Sigmoid colon (tissue), 7 donors: ENCODE results near the gene ZFP69B. TPM values are rescaled to one million over a fixed set of nuclear protein-coding genes. Genes with fewer than 3 reads are reported as not detected.

Experiments used
- DNase-seq: peaks from one replicate; pipeline ENCODE4 v3.0.0-alpha.2; 2019
- H3K27ac ChIP-seq, 4 donors: fragments of 200-600 bp; sonication (generic); one replicate each; pipeline ENCODE4 v1.5.1; 2016 to 2019; ENCODE audit warnings: mild to moderate bottlenecking in 1 of 4
- H3K27me3 ChIP-seq, 3 donors: fragments of 200-600 bp; sonication (generic); one replicate each; pipeline ENCODE4 v1.5.1; 2019; ENCODE audit warnings: mild to moderate bottlenecking in 1 of 3
- H3K36me3 ChIP-seq, 4 donors: fragments of 200-600 bp; sonication (generic); one replicate each; pipeline ENCODE4 v1.5.1; 2016 to 2019
- H3K4me1 ChIP-seq, 4 donors: fragments of 200-600 bp; sonication (generic); one replicate each; pipeline ENCODE4 v1.5.1; 2017 to 2019
- H3K4me3 ChIP-seq, 4 donors: fragments of 200-600 bp; sonication (generic); one replicate each; pipeline ENCODE4 v1.5.1; 2017 to 2019; ENCODE audit warnings: mild to moderate bottlenecking in 2 of 4, moderate library complexity in 1 of 4
- H3K9me3 ChIP-seq, 4 donors: fragments of 200-600 bp in 3 of 4; sonication (generic) in 3 of 4; one replicate each; pipeline versions ENCODE4 v1.5.1 to v1.6.1; 2013 to 2019
- EP300 ChIP-seq, 4 donors: sonication (generic); formaldehyde crosslinking; IDR thresholded peaks; one replicate each; pipeline ENCODE4 v1.6.1; 2017; ENCODE audit warnings: antibody characterized with exemption in 4 of 4
- POLR2A ChIP-seq, 2 donors: fragments of 450-650 bp; IDR thresholded peaks; one replicate each; pipeline ENCODE4 v1.6.1; 2016; ENCODE audit warnings: antibody characterized with exemption in 2 of 2, mild to moderate bottlenecking in 2 of 2, moderate library complexity in 2 of 2
- POLR2AphosphoS5 ChIP-seq, 4 donors: sonication (generic); formaldehyde crosslinking; IDR thresholded peaks; one replicate each; pipeline ENCODE4 v1.6.1; 2017; ENCODE audit warnings: antibody characterized with exemption in 4 of 4
- whole genome bisulfite sequencing, 2 donors: extraction: QIAGEN DNeasy Blood & Tissue Kit; methylation state at CpG; one replicate each; pipeline ENCODE4 v1.1.7; 2013; 5-methylcytosine and 5-hydroxymethylcytosine counted together
- intact Hi-C: fragments of 100-400 bp; cut with DNase I; formaldehyde crosslinking; loops from one replicate; pipeline ENCODE4 v1.15.1; 2023
- polyA plus RNA-seq, 3 donors: library from polyadenylated mRNA; stranded (reverse); fragments of 200-250 nt; gene quantifications; one replicate each; pipeline ENCODE4 v1.2.3, GENCODE V29; 2013
- total RNA-seq, 4 donors: library from RNA; depleted of rRNA; stranded (reverse); fragments of >200 nt; gene quantifications; one replicate each; pipeline ENCODE4 v1.1.0, GENCODE V29; 2016
- TF ChIP-seq, protein P1 (sequence below), 4 experiments: fragments of 450-650 bp in 3 of 4; fragments of 200-600 bp in 1 of 4; IDR thresholded peaks; one replicate each; pipeline ENCODE4 v1.5.1; 2016 to 2019; ENCODE audit warnings: antibody characterized with exemption in 4 of 4, mild to moderate bottlenecking in 3 of 4, moderate library complexity in 2 of 4
- donor health status: healthy with polysubstance abuse.
- donor health status: Bipolar disorder and iron deficiency.
- donor health status: healthy.

The ZFP69B gene
- total and polyA plus RNA-seq, 7 donors = 0.14 to 1.8 (median 0.85) TPM; not detected in 1

DNA sequence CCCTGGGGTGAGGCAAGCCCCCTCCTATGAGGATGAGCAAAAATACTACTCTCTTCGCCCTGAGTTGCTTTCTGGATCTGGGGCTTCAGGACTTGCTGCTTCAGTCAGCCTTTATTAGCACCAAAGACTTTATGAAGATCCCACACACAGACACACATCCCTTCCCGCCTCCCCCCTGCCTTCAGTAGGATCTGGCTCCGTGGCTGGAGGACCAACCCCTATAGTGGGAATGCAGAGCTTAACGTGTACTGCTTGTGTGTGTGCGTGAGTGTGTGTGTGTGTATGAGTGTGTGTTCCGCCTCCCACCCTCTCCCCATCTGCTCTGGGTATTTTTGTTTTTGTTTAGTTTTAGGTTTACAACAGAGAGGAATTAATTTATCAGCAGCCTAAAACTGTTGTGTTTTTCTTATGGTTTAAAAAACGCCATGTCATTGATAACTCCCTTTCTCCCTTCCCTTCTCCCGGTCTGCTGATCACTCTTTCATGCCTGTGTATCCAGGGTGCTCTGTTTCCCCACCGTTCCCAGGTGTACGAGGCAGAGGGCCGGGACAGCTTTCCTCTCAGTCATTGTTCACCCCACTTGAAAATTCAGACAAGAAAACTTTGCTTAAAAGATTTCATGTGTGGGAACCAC, 27.5 kb upstream of the ZFP69B start:
- Histone ChIP-seq H3K27me3 (no peaks in the 10 kb centered on the region), H3K36me3 (peaks cover 0 to 19% (median under 1%) of the 10 kb centered on the region in 4 donors), H3K27ac (no peak overlapping the region), H3K4me1 (no peaks in the 10 kb centered on the region), H3K9me3 (no peaks in the 10 kb centered on the region), H3K4me3 (no peak overlapping the region)
- WGBS, 2 donors = 81 to 89% methylated on average over 11 of the region's 11 CpGs
- intact Hi-C loops = no loop called here
- no peak for DNase-seq
- TF ChIP-seq POLR2A (IDR thresholded peaks at IDR 0.05) = no peak
- no peak for TF ChIP-seq POLR2AphosphoS5 (IDR thresholded peaks at IDR 0.05)
- no peak for TF ChIP-seq EP300 (IDR thresholded peaks at IDR 0.05)
- TF ChIP-seq, protein P1, sequence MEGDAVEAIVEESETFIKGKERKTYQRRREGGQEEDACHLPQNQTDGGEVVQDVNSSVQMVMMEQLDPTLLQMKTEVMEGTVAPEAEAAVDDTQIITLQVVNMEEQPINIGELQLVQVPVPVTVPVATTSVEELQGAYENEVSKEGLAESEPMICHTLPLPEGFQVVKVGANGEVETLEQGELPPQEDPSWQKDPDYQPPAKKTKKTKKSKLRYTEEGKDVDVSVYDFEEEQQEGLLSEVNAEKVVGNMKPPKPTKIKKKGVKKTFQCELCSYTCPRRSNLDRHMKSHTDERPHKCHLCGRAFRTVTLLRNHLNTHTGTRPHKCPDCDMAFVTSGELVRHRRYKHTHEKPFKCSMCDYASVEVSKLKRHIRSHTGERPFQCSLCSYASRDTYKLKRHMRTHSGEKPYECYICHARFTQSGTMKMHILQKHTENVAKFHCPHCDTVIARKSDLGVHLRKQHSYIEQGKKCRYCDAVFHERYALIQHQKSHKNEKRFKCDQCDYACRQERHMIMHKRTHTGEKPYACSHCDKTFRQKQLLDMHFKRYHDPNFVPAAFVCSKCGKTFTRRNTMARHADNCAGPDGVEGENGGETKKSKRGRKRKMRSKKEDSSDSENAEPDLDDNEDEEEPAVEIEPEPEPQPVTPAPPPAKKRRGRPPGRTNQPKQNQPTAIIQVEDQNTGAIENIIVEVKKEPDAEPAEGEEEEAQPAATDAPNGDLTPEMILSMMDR (IDR thresholded peaks at IDR 0.05) = no peak

DNA sequence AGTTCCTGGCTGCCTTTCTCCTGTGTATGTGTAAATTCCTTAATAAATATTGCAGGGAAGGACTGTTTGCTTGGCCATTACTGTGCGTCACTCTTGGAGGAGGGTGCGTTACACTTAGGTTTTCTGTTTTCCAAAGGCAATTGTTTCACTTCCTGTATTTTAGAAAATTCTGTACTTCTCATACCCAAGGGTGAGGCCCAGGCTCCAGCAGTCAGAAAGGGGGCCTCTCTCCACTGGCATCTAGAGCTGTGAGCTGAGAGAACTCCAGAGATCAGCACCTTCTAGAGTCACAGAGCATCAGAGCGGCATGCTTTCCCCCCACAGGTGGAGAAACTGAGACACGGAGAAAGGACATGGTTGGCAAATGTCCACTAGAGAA, 27.0 kb upstream of the ZFP69B start:
- Histone ChIP-seq H3K27me3 (no peaks in the 10 kb centered on the region), H3K36me3 (peaks cover 0 to 14% (median 0%) of the 10 kb centered on the region in 4 donors), H3K4me1 (no peaks in the 10 kb centered on the region), H3K4me3 (no peak overlapping the region), H3K27ac (no peak overlapping the region), H3K9me3 (no peaks in the 10 kb centered on the region)
- intact Hi-C loops = no loop called here
- 86 to 90% methylated on average over 4 of the region's 4 CpGs for WGBS, 2 donors
- no peak for DNase-seq
- TF ChIP-seq, protein P1 (IDR thresholded peaks at IDR 0.05) = no peak
- TF ChIP-seq POLR2A (IDR thresholded peaks at IDR 0.05) (no peak), EP300 (IDR thresholded peaks at IDR 0.05) (no peak), POLR2AphosphoS5 (IDR thresholded peaks at IDR 0.05) (no peak)

DNA sequence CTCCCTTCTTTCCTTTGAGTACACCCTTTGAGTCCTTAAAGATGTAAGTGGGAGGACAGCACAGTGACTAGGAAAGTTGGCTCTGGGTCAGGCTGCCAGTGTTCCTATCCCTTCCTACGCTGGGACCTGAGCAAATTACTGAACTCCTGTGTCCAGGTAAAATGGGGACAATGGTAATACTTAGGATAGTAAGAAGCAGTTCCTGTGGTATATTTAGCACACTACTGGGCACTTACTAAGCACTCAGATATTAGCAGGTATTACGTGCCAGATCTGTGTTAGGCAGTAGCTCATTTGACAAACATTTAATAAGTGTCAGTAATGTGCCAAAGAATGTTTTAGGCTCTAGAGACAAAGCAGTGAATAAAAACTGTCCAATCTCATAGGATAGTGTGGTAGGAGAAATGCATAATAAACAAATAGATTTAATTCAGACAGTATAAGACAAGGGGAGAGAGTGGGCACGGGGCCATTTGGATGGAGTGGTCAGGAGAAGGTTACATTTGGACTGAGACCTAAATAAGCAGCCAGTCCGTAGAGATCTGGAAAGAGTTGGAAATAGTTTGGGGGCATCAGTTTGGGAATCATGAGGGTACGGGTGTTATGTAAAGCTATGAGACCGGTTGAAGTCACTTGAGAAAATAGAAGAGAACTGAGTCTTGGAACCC, 26.2 kb upstream of the ZFP69B start:
- Histone ChIP-seq H3K36me3 (peaks cover 0 to 9% (median 0%) of the 10 kb centered on the region in 4 donors), H3K4me3 (no peak overlapping the region), H3K27ac (no peak overlapping the region), H3K27me3 (no peaks in the 10 kb centered on the region), H3K4me1 (no peaks in the 10 kb centered on the region), H3K9me3 (no peaks in the 10 kb centered on the region)
- WGBS, 2 donors = 95 to 97% methylated on average over 6 of the region's 6 CpGs
- TF ChIP-seq POLR2AphosphoS5 (IDR thresholded peaks at IDR 0.05) = no peak
- no peak for TF ChIP-seq EP300 (IDR thresholded peaks at IDR 0.05)
- TF ChIP-seq POLR2A (IDR thresholded peaks at IDR 0.05) = no peak
- TF ChIP-seq, protein P1 (IDR thresholded peaks at IDR 0.05) = no peak
- DNase-seq = no peak
- intact Hi-C loops = no loop called here

DNA sequence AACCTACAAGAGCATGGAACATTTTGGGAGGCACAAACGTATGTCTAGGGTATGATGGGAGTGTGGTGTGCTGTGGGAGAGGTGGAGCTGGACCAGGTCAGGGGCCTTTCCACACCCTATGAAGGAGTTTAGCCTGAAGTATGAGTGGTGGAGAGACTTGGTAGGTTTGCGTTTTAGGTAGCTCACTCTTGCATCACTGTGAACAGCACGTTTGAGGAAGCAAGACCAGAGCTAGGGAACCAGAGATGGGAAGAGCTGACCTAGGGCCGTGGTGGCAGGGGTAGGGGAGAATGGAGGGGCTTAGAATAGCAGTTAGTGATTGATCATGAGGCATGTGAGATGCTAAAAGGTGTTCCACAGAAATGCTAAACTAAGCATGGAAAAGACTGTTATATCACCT, 25.1 kb upstream of the ZFP69B start:
- Histone ChIP-seq H3K4me1 (no peaks in the 10 kb centered on the region), H3K27ac (no peak overlapping the region), H3K27me3 (no peaks in the 10 kb centered on the region), H3K9me3 (no peaks in the 10 kb centered on the region), H3K4me3 (no peak overlapping the region), H3K36me3 (peaks cover 0 to 9% (median 0%) of the 10 kb centered on the region in 4 donors)
- no peak for DNase-seq
- 89 to 95% methylated on average over 4 of the region's 4 CpGs for WGBS, 2 donors
- intact Hi-C loops = no loop called here
- TF ChIP-seq EP300 (IDR thresholded peaks at IDR 0.05) (no peak), POLR2AphosphoS5 (IDR thresholded peaks at IDR 0.05) (no peak), POLR2A (IDR thresholded peaks at IDR 0.05) (no peak)
- TF ChIP-seq, protein P1 (IDR thresholded peaks at IDR 0.05) = no peak
